Measurements from ENCODE around the gene PAWR. TPM values are rescaled to one million over a fixed set of nuclear protein-coding genes. Genes with fewer than 3 reads are reported as not detected.
A peak's percentile ranks its signal among the peaks of the same experiment; 100 is the strongest.

The PAWR gene
- total and polyA plus RNA-seq, 2 of the 13 experiments (the other 11 are each of a cell fraction or from before 2014, with no cell fraction given) = 29.1 to 36.1 TPM

DNA sequence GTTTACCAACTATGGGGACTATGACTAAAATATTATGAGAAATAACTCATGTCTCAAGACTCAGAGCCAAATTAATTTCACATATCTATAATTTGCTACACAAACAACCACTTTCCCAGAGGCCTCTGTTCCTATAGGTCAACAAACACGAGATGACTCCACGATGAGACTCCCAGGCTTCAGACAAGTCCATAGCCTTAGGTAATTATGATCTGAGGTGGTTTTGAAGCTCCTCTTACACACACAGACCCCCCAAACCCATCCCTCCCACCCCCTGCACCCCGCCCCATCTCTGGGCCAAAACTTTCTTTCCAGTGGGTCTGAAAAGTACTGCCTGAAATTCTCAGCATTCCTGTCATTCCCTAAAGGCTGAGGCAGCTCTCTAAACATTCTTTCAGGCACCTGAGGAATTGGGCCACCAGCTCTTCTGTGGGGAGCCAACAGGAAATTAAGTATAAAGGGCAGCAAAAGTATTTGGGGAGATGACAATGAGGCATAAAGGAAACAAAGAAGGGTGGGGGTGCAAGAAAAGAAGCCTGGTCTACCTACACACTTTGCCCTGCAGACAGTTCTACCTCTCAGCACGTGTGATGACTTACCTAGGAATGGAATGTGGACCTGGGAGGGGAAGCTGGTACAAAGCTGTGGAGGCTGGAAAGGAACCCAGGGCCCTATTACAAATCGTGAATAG, 143.6 kb downstream of the PAWR start (continued):
- TF ChIP-seq ZNF232 (CRISPR knock-in tag; IDR thresholded peaks at IDR 0.05; ENCODE audit: borderline replicate concordance) (peak; percentile 4; the same call in 1 of the 2 replicates), MBD4 (IDR thresholded peaks at IDR 0.05; ENCODE audit: borderline replicate concordance, low read length) (no peak), PHF21A (CRISPR knock-in tag; IDR thresholded peaks at IDR 0.05) (peak; percentile 57; the same call in 1 of the 2 replicates), ZNF264 (CRISPR knock-in tag; IDR thresholded peaks at IDR 0.05) (no peak), MZF1 (CRISPR knock-in tag; IDR thresholded peaks at IDR 0.05; ENCODE audit: borderline replicate concordance) (no peak), ISL2 (CRISPR knock-in tag; IDR thresholded peaks at IDR 0.05) (peak; percentile 24; the same call in 1 of the 2 replicates), HDAC2 (CRISPR knock-in tag; IDR thresholded peaks at IDR 0.05) (no peak), GABPA (IDR thresholded peaks at IDR 0.05; ENCODE audit: low read depth, low read length) (no peak), GABPA (CRISPR knock-in tag; IDR thresholded peaks at IDR 0.05; ENCODE audit: low read depth) (no peak), ZNF138 (CRISPR knock-in tag; IDR thresholded peaks at IDR 0.05; ENCODE audit: low read depth) (no peak), DPF2 (CRISPR knock-in tag; IDR thresholded peaks at IDR 0.05; ENCODE audit: borderline replicate concordance, low read depth) (peak; percentile 36), TGIF2 (CRISPR knock-in tag; IDR thresholded peaks at IDR 0.05) (no peak), HIC2 (CRISPR knock-in tag; IDR thresholded peaks at IDR 0.05; ENCODE audit: low read depth) (peak; percentile 27; the same call in 1 of the 2 replicates), ZNF136 (CRISPR knock-in tag; IDR thresholded peaks at IDR 0.05; ENCODE audit: low read depth) (no peak), XBP1 (CRISPR knock-in tag; IDR thresholded peaks at IDR 0.05) (no peak), ZNF724P (CRISPR knock-in tag; IDR thresholded peaks at IDR 0.05; ENCODE audit: borderline replicate concordance) (no peak), ZNF234 (CRISPR knock-in tag; conservative IDR thresholded peaks at IDR 0.05) (no peak), CBFB (CRISPR knock-in tag; IDR thresholded peaks at IDR 0.05) (no peak), SOX6 (IDR thresholded peaks at IDR 0.05) (no peak), SOX6 (CRISPR knock-in tag; IDR thresholded peaks at IDR 0.05) (peak; percentile 78), ZNF282 (IDR thresholded peaks at IDR 0.05; ENCODE audit: partially characterized antibody) (no peak), ZNF317 (CRISPR knock-in tag; IDR thresholded peaks at IDR 0.05) (no peak; the same call in 1 of the 2 replicates), ZNF83 (CRISPR knock-in tag; IDR thresholded peaks at IDR 0.05; ENCODE audit: borderline replicate concordance) (no peak)
- TF ChIP-seq, protein P1, sequence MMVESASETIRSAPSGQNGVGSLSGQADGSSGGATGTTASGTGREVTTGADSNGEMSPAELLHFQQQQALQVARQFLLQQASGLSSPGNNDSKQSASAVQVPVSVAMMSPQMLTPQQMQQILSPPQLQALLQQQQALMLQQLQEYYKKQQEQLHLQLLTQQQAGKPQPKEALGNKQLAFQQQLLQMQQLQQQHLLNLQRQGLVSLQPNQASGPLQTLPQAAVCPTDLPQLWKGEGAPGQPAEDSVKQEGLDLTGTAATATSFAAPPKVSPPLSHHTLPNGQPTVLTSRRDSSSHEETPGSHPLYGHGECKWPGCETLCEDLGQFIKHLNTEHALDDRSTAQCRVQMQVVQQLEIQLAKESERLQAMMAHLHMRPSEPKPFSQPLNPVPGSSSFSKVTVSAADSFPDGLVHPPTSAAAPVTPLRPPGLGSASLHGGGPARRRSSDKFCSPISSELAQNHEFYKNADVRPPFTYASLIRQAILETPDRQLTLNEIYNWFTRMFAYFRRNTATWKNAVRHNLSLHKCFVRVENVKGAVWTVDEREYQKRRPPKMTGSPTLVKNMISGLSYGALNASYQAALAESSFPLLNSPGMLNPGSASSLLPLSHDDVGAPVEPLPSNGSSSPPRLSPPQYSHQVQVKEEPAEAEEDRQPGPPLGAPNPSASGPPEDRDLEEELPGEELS (CRISPR knock-in tag; IDR thresholded peaks at IDR 0.05) = peak; percentile 51; the same call in 1 of the 2 replicates
- TF ChIP-seq, protein P2, sequence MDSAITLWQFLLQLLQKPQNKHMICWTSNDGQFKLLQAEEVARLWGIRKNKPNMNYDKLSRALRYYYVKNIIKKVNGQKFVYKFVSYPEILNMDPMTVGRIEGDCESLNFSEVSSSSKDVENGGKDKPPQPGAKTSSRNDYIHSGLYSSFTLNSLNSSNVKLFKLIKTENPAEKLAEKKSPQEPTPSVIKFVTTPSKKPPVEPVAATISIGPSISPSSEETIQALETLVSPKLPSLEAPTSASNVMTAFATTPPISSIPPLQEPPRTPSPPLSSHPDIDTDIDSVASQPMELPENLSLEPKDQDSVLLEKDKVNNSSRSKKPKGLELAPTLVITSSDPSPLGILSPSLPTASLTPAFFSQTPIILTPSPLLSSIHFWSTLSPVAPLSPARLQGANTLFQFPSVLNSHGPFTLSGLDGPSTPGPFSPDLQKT (CRISPR knock-in tag; IDR thresholded peaks at IDR 0.05; ENCODE audit: borderline replicate concordance) = no peak
- TF ChIP-seq, protein P3, sequence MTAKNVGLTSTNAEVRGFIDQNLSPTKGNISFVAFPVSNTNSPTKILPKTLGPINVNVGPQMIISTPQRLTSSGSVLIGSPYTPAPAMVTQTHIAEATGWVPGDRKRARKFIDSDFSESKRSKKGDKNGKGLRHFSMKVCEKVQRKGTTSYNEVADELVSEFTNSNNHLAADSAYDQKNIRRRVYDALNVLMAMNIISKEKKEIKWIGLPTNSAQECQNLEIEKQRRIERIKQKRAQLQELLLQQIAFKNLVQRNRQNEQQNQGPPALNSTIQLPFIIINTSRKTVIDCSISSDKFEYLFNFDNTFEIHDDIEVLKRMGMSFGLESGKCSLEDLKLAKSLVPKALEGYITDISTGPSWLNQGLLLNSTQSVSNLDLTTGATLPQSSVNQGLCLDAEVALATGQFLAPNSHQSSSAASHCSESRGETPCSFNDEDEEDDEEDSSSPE (CRISPR knock-in tag; IDR thresholded peaks at IDR 0.05) = no peak; the same call in 1 of the 2 replicates
